K562 (cell line): ENCODE measurements around the gene GCNT2. TPM values are rescaled to one million over a fixed set of nuclear protein-coding genes. Genes with fewer than 3 reads are reported as not detected.
A peak's percentile ranks its signal among the peaks of the same experiment; 100 is the strongest.

Source experiments
- ATAC-seq: fragments of 200-7000 bp; cut with Tn5 transposase; 3 replicates; pipeline ENCODE4 v1.9.1; 2020; ENCODE audit warnings: moderate library complexity
- BruUV-seq: library from RNA; stranded (reverse); fragments of 400-500 nt; replicated peaks from 2 replicates; lab custom pipeline; 2021; lab: Mats Ljungman, UMichigan
- CTCF ChIA-PET: fragments of 300-600 bp; formaldehyde crosslinking; extraction: SDS; loops from one replicate; lab custom pipeline; 2021; ENCODE audit warnings: low intra/inter-chr PET ratio; lab: Yijun Ruan, JAX
- POLR2A ChIA-PET: fragments of 300-600, 350-650 bp; sonication (Branson Sonifier 250); formaldehyde crosslinking; extraction: SDS; loops from one replicate; lab custom pipeline; 2021; ENCODE audit warnings: antibody characterized with exemption, inconsistent platforms; lab: Yijun Ruan, JAX
- DNase-seq, 4 experiments: peaks; one replicate each; pipeline versions ENCODE4 v3.0.0 to v3.0.0-alpha.2; 2011 to 2018; ENCODE audit warnings: low spot score in 3 of 4, mixed read lengths in 3 of 4; ENCODE audit errors: extremely low read depth in 1 of 4
- FAIRE-seq: peaks from 2 replicates; lab custom pipeline; 2011; peaks lifted over from hg19 to GRCh38; lab: Jason Lieb, UNC
- H2AFZ ChIP-seq: 2 replicates; pipeline ENCODE4 v1.6.0; 2011; ENCODE audit warnings: low read depth, low read length, control low read depth, inconsistent platforms
- H3K27ac ChIP-seq: fragments of 200-600 bp; 3 replicates; pipeline ENCODE4 v1.8.0; 2011; ENCODE audit warnings: low read depth, mild to moderate bottlenecking, control low read depth, inconsistent platforms, low read length, moderate library complexity, mixed read lengths; ENCODE audit errors: extremely low read depth
- H3K27me3 ChIP-seq, 2 experiments: fragments of 300-600 bp in 1 of 2; 2 replicates in 1 of 2; 3 replicates in 1 of 2; pipeline versions ENCODE4 v1.6.0 to v1.8.0; 2011; ENCODE audit warnings: inconsistent platforms in 2 of 2, low read length in 2 of 2, mild to moderate bottlenecking in 1 of 2, mixed read lengths in 1 of 2, moderate library complexity in 1 of 2; ENCODE audit not compliant: control insufficient read depth in 2 of 2, insufficient read depth in 2 of 2
- H3K36me3 ChIP-seq: fragments of 300-600 bp; 3 replicates; pipeline ENCODE4 v1.8.0; 2011; ENCODE audit warnings: mild to moderate bottlenecking, low read length, inconsistent platforms; ENCODE audit not compliant: control insufficient read depth, insufficient read depth
- H3K4me1 ChIP-seq, 2 experiments: fragments of 200-600 bp in 1 of 2; replicated peaks in 1 of 2; 2 replicates in 1 of 2; 3 replicates in 1 of 2; pipeline versions ENCODE4 v1.5.1 to v1.8.0; 2011; ENCODE audit warnings: inconsistent platforms in 2 of 2, low read length in 2 of 2, mild to moderate bottlenecking in 1 of 2, mixed read lengths in 1 of 2, moderate library complexity in 1 of 2; ENCODE audit not compliant: control insufficient read depth in 2 of 2, insufficient read depth in 2 of 2
- H3K4me2 ChIP-seq: 2 replicates; pipeline ENCODE4 v1.6.1; 2011; ENCODE audit warnings: low read length, control low read depth, inconsistent platforms, mixed read lengths; ENCODE audit not compliant: insufficient read depth
- H3K4me3 ChIP-seq: fragments of 200-600 bp; sonication (generic), shearing (Covaris generic); 2 replicates; pipeline ENCODE4 v1.5.1; 2016; ENCODE audit warnings: control low read depth, inconsistent platforms
- H3K79me2 ChIP-seq: fragments of 200-600 bp; 3 replicates; pipeline ENCODE4 v1.8.0; 2011; ENCODE audit warnings: low read length, inconsistent platforms; ENCODE audit not compliant: control insufficient read depth, insufficient read depth
- H3K9ac ChIP-seq, 2 experiments: 2 replicates each; pipeline versions ENCODE4 v1.6.0 to v1.6.1; 2011; ENCODE audit warnings: low read depth in 2 of 2, low read length in 2 of 2, control low read depth in 1 of 2, inconsistent platforms in 1 of 2, mild to moderate bottlenecking in 1 of 2, mixed read lengths in 1 of 2; ENCODE audit not compliant: insufficient read depth in 1 of 2
- H3K9me1 ChIP-seq: one replicate; pipeline ENCODE4 v1.6.0; 2011; ENCODE audit warnings: inconsistent platforms, mild to moderate bottlenecking, low read length, moderate library complexity; ENCODE audit not compliant: control insufficient read depth, insufficient read depth
- H3K9me3 ChIP-seq: replicated peaks from 2 replicates; pipeline ENCODE4 v1.5.1; 2011; ENCODE audit warnings: low read depth, low read length, inconsistent platforms; ENCODE audit not compliant: control insufficient read depth, insufficient read depth
- H4K20me1 ChIP-seq: replicated peaks from 2 replicates; pipeline ENCODE4 v1.6.1; 2011; ENCODE audit warnings: low read length, inconsistent platforms, mixed read lengths; ENCODE audit not compliant: control insufficient read depth, insufficient read depth
- C11orf30 ChIP-seq: fragments of 450-650 bp; IDR thresholded peaks from 2 replicates; pipeline ENCODE4 v1.6.1; 2016; ENCODE audit warnings: low read depth, mild to moderate bottlenecking
- CHAMP1 ChIP-seq: fragments of 450-650 bp; IDR thresholded peaks from 2 replicates; pipeline ENCODE4 v1.6.1; 2016; ENCODE audit warnings: mild to moderate bottlenecking
- ERF ChIP-seq: fragments of 450-650 bp; formaldehyde crosslinking; IDR thresholded peaks from 2 replicates; pipeline ENCODE4 v1.4.0; 2020; ENCODE audit warnings: mild to moderate bottlenecking, mixed read lengths
- MAFG ChIP-seq: fragments of 450-650 bp; conservative IDR thresholded peaks from 2 replicates; pipeline ENCODE4 v1.6.1; 2016; ENCODE audit warnings: missing genetic modification characterization, missing compliant biosample characterization
- MBD2 ChIP-seq: sonication (generic); IDR thresholded peaks from 2 replicates; pipeline ENCODE4 v1.6.1; 2016; ENCODE audit warnings: low read depth, borderline replicate concordance
- MCM2 ChIP-seq: fragments of 450-650 bp; IDR thresholded peaks from 2 replicates; pipeline ENCODE4 v1.6.1; 2017; ENCODE audit warnings: low read depth, mild to moderate bottlenecking
- NFE2L1 ChIP-seq: fragments of 450-650 bp; IDR thresholded peaks from 2 replicates; pipeline ENCODE4 v1.6.1; 2016; ENCODE audit warnings: missing genetic modification characterization, low read depth, mild to moderate bottlenecking, missing compliant biosample characterization, moderate library complexity, borderline replicate concordance
- NFYB ChIP-seq: IDR thresholded peaks from 2 replicates; pipeline ENCODE4 v1.6.1; 2011; ENCODE audit warnings: mild to moderate bottlenecking, moderate library complexity; ENCODE audit not compliant: insufficient read length; ENCODE audit errors: extremely low read depth
- RBBP5 ChIP-seq: fragments of 200-600 bp; sonication (generic); IDR thresholded peaks from 2 replicates; pipeline ENCODE4 v1.6.1; 2012; ENCODE audit warnings: borderline replicate concordance, mild to moderate bottlenecking, low read length, control low read depth, inconsistent platforms; ENCODE audit not compliant: insufficient read depth, poor library complexity, severe bottlenecking
- SREBF2 ChIP-seq: sonication (generic); formaldehyde crosslinking; IDR thresholded peaks from 2 replicates; pipeline ENCODE4 v1.4.0; 2020; ENCODE audit warnings: mild to moderate bottlenecking, missing genetic modification reagents
- STAG1 ChIP-seq: sonication (generic); formaldehyde crosslinking; IDR thresholded peaks from 2 replicates; pipeline ENCODE4 v1.5.0; 2020; ENCODE audit warnings: missing genetic modification reagents, borderline replicate concordance
- TRIM28 ChIP-seq: fragments of 450-650 bp; IDR thresholded peaks from 2 replicates; pipeline ENCODE4 v1.6.1; 2017
- XRCC4 ChIP-seq: IDR thresholded peaks from one replicate; pipeline ENCODE4 v1.6.1; 2011; ENCODE audit not compliant: insufficient read depth, insufficient read length; ENCODE audit errors: extremely low read depth
- ZNF57 ChIP-seq: fragments of 450-650 bp; formaldehyde crosslinking; IDR thresholded peaks from 2 replicates; pipeline ENCODE4 v1.4.0; 2020; ENCODE audit warnings: mild to moderate bottlenecking, moderate library complexity
- WGBS: fragments of 100-300 bp; shearing (Covaris generic); methylation state at CpG from one replicate; pipeline ENCODE4 v1.1.6; 2016; ENCODE audit warnings: low coverage, mixed read lengths; ENCODE audit not compliant: insufficient coverage; ENCODE audit errors: missing lambda C conversion rate; 5-methylcytosine and 5-hydroxymethylcytosine counted together
- in situ Hi-C: fragments of 300-500 bp; cut with MboI; formaldehyde crosslinking; loops from 4 replicates; pipeline ENCODE4 v1.15.0; 2018; ENCODE audit warnings: inconsistent platforms, mixed read lengths
- intact Hi-C: fragments of 100-400 bp; cut with micrococcal nuclease; formaldehyde crosslinking; loops from 2 replicates; pipeline ENCODE4 v1.14.2; 2022
- polyA plus RNA-seq, 8 experiments: library from polyadenylated mRNA; depleted of rRNA in 4 of 8; stranded (reverse) in 5 of 8; unstranded in 3 of 8; fragments of >200 nt; fragmentation: Nextera tagmentation in 2 of 8; fragmentation: Illumina TruSeq in 1 of 8; extraction: Ambion mirVana in 2 of 8; extraction: Trizol in 1 of 8; gene quantifications; 2 replicates each; pipeline versions ENCODE4 v1.2.1 to v1.2.3, GENCODE V29; 2011 to 2014; ENCODE audit warnings: inconsistent platforms in 1 of 8, missing spikeins in 1 of 8
- total RNA-seq, 7 experiments: library from RNA; depleted of rRNA in 6 of 7; stranded (reverse); fragments of >200 nt in 6 of 7; fragmentation: Illumina TruSeq in 2 of 7; extraction: Trizol in 2 of 7; gene quantifications; 2 replicates each; pipeline versions ENCODE4 v1.2.1 to v1.2.3, GENCODE V29; 2011 to 2021; ENCODE audit warnings: low replicate concordance in 1 of 7

The GCNT2 gene
- total and polyA plus RNA-seq, 9 of the 15 experiments (the other 6 are each of a cell fraction or from before 2014, with no cell fraction given), result 0.78 to 2.6 (median 1.6) TPM

- Histone ChIP-seq H3K9me3 (no peaks in the 10 kb centered on the region), H3K79me2 (no peaks in the 10 kb centered on the region), H3K4me1 (peaks cover 0 to 6% of the 10 kb centered on the region in 2 experiments; a peak in 2 of 5 replicates), H3K27me3 (no peaks in the 10 kb centered on the region), H2AFZ (peak overlapping the region; percentile 62), H3K27ac (no peak overlapping the region), H3K4me3 (no peak overlapping the region), H3K4me2 (no peak overlapping the region), H3K9ac (no peak overlapping the region), H4K20me1 (no peaks in the 10 kb centered on the region), H3K9me1 (no peaks in the 10 kb centered on the region), H3K36me3 (no peaks in the 10 kb centered on the region)
- POLR2A ChIA-PET, result interaction anchor here (0.6 to 0.9 kb wide), 2 partner anchors 166 to 323 kb away, joined by 3 to 4 read pairs; partner anchors contain the start of genes C6orf52 and PAK1IP1
- 29% methylated on average over 11 of the region's 11 CpGs for WGBS
- no peak for FAIRE-seq
- BruUV-seq, result no TSS peak
- CTCF ChIA-PET, result no interaction called here
- DNase-seq, result no peak
- peak; percentile 46; the same call in 2 of the 3 replicates for ATAC-seq
- in situ Hi-C loops, result no loop called here
- intact Hi-C loops, result no loop called here
- TF ChIP-seq MBD2 (no peak), XRCC4 (no peak), NFYB (peak; percentile 14), RBBP5 (no peak), NFE2L1 (no peak), ERF (no peak), TRIM28 (no peak), MCM2 (no peak), C11orf30 (peak; percentile 58), CHAMP1 (no peak), MAFG (tag) (peak; percentile 37; the same call in 1 of the 2 replicates), STAG1 (CRISPR knock-in tag) (no peak), SREBF2 (no peak), ZNF57 (no peak)
Observed at GRCh38 chr6:10528158-10528981, 7.2 kb downstream of the GCNT2 start.
